T-helper 2 cell treated with Interferon-gamma antibody and Interleukin-4, amounts not matched to agents 5 μg/mL and 100 μg/mL, for 36 hours (primary cell): Measurements from ENCODE around the gene FAU.

Experiments
- DNase-seq: peaks from one replicate; pipeline ENCODE4 v3.0.0; 2021; ENCODE audit warnings: low spot score
- H3K27ac Mint-ChIP-seq: one replicate; pipeline ENCODE4 v1.8.0; 2021; ENCODE audit warnings: mild to moderate bottlenecking, mixed read lengths
- H3K27me3 Mint-ChIP-seq: one replicate; pipeline ENCODE4 v1.8.0; 2021; ENCODE audit warnings: low read depth, mixed read lengths
- H3K36me3 Mint-ChIP-seq: one replicate; pipeline ENCODE4 v1.8.0; 2021; ENCODE audit warnings: low read depth, mixed read lengths
- H3K4me1 Mint-ChIP-seq: one replicate; pipeline ENCODE4 v1.8.0; 2021; ENCODE audit warnings: low read depth, mixed read lengths
- H3K4me3 Mint-ChIP-seq: one replicate; pipeline ENCODE4 v1.8.0; 2022; ENCODE audit warnings: mild to moderate bottlenecking, moderate library complexity, mixed read lengths
- H3K9me3 Mint-ChIP-seq: one replicate; pipeline ENCODE4 v1.8.0; 2021; ENCODE audit warnings: mixed read lengths

The FAU gene

GRCh38 chr11:65132238-65132987 is 10.5 kb upstream of the FAU start:
- no peaks in the 10 kb centered on the region for H3K9me3 Mint-ChIP-seq
- no peaks in the 10 kb centered on the region for H3K27me3 Mint-ChIP-seq
- no peak for DNase-seq
- peak overlapping the region; percentile 20 for H3K27ac Mint-ChIP-seq
- peak overlapping the region; percentile 95 for H3K4me3 Mint-ChIP-seq
- H3K4me1 Mint-ChIP-seq = peaks cover 22% of the 10 kb centered on the region
- H3K36me3 Mint-ChIP-seq = peaks cover 26% of the 10 kb centered on the region

DNA sequence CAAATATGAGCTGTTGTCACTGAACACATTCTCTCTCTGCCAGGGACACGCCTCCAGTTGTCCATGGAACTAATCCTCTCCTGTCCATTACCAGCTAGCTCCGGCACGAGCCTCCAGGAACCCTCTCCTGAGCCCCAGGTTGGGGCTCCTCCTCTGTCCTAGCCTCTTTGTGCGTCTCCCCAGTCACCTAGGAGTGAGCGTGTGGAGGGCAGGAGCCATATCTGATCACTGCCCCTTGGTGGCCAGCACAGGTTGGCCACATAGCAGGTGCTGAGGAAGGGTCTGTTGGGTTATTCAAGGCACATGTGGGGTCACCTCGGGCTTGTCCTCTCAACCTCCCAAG is 9.9 kb upstream of the FAU start:
- Mint-ChIP-seq H3K27ac (no peak overlapping the region), H3K9me3 (no peaks in the 10 kb centered on the region)

DNA sequence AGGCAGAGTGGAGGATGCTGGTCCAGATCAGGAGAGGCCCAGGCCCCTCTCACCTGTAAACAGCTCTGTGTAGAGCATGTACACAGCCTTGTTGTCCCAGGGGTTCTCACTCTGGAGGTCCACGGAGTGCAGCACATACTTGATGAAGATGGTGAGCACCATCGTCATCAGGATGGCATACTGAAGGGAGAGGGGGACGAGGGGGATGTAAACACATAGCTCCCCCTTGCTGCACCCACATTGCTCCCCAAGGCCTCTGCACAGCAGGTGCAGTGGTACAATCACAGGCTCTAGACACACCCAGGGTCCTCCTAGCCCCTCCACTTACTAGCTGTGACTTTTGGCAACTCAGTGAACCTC is 9.5 kb upstream of the FAU start:
- H3K9me3 Mint-ChIP-seq = no peaks in the 10 kb centered on the region
- no peaks in the 10 kb centered on the region for H3K27me3 Mint-ChIP-seq
- DNase-seq = no peak
- no peak overlapping the region for H3K27ac Mint-ChIP-seq
- H3K36me3 Mint-ChIP-seq = peaks cover 34% of the 10 kb centered on the region
- peaks cover 18% of the 10 kb centered on the region for H3K4me1 Mint-ChIP-seq
- no peak overlapping the region for H3K4me3 Mint-ChIP-seq

More for the DNA sequence above, 9.9 kb upstream of the FAU start:
- no peak for DNase-seq
- Mint-ChIP-seq H3K4me3 (no peak overlapping the region), H3K36me3 (peaks cover 30% of the 10 kb centered on the region), H3K4me1 (peaks cover 22% of the 10 kb centered on the region), H3K27me3 (no peaks in the 10 kb centered on the region)

DNA sequence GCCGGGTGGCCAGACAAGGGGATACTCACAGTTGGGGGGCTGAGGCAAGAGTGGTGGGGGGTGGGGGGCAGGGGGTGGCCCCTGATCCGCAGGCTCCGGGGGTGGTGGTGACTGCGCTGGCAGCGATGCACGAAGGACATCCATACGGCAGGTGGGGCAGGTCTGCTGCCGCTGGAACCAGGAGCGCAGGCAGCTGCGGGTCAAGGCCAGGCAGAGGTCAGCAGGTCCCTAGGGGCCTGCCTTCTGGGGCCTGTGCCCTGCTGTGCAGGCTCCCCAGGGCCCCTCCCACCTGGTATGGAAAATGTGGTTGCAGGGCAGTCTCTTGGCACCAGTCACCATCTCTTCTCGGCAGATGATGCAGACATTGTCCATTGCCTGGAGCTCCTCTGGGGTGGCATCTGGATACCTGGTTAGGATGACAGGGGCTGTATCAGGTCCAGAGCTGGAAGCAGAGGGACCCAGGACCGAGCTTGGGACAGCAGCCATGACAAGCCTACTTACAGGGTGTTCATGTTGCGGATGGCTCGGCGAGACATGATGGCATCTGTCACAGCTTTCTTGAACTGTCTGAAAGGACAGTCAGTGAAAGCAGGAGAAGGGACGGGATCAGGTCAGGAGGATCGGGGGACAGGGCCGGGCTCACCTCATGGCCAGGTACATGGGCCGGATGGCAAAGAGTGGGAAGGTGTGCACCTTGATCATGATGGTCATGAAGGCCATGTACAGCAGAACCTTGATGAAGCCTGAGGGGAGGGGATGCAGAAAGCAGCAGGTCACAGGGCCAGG is 8.9 kb upstream of the FAU start:
- H3K4me1 Mint-ChIP-seq = peaks cover 12% of the 10 kb centered on the region
- no peaks in the 10 kb centered on the region for H3K9me3 Mint-ChIP-seq
- H3K36me3 Mint-ChIP-seq = peaks cover 36% of the 10 kb centered on the region
- no peak overlapping the region for H3K4me3 Mint-ChIP-seq
- no peaks in the 10 kb centered on the region for H3K27me3 Mint-ChIP-seq
- no peak overlapping the region for H3K27ac Mint-ChIP-seq
- DNase-seq = no peak

DNA sequence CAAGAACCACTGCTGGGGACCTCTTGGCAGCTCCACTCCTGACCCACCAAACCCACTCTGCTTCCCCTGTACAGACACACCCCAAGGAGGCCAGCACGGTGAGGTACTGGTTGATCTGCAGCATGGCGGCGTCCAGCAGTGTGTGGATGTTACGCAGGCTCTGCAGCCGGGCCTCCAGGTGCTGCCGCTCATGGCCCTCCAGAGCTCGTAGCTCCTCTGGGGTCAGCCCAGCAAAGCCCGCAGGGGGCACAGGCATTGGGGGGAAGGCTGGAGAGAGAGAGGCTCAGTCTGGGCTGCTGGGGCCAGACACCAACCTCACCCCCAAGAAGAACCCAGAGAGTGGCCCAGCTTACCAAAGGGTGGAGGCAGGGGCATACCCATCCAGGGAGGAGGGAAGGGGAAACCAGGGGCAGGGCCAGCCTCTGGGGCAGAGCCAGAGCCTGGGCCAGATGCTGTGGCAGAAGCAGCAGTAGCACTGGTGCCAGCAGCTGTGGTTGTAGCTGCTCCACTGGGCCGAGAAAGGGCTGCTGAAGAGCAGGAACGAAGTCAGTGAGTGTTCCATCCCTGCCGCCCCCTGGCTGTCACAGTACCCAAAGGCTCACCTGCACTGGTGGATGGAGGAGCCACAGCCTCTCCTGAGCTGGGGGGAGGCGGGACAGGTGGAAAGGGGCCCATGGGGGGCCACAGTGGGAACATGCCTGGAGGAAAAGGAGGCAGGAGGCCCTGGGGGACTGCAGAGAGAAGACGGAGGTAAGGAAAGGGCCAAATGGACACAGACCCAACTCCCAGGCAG is 7.9 kb upstream of the FAU start:
- Mint-ChIP-seq H3K27ac (no peak overlapping the region), H3K27me3 (no peaks in the 10 kb centered on the region), H3K9me3 (no peaks in the 10 kb centered on the region), H3K36me3 (peaks cover 39% of the 10 kb centered on the region), H3K4me1 (peaks cover 9% of the 10 kb centered on the region), H3K4me3 (no peak overlapping the region)
- DNase-seq = no peak

GRCh38 chr11:65128182-65129145 is 6.5 kb upstream of the FAU start:
- Mint-ChIP-seq H3K4me1 (peaks cover 8% of the 10 kb centered on the region), H3K27ac (no peak overlapping the region), H3K4me3 (no peak overlapping the region), H3K27me3 (no peaks in the 10 kb centered on the region), H3K36me3 (peaks cover 39% of the 10 kb centered on the region), H3K9me3 (no peaks in the 10 kb centered on the region)
- DNase-seq = no peak

- H3K4me3 Mint-ChIP-seq = no peak overlapping the region
- peaks cover 4% of the 10 kb centered on the region for H3K4me1 Mint-ChIP-seq
- no peaks in the 10 kb centered on the region for H3K27me3 Mint-ChIP-seq
- peaks cover 35% of the 10 kb centered on the region for H3K36me3 Mint-ChIP-seq
- no peak overlapping the region for H3K27ac Mint-ChIP-seq
- no peak for DNase-seq
- no peaks in the 10 kb centered on the region for H3K9me3 Mint-ChIP-seq
Observed at GRCh38 chr11:65127473-65128181, 5.7 kb upstream of the FAU start.

- Mint-ChIP-seq H3K27ac (no peak overlapping the region), H3K4me1 (peaks cover 2% of the 10 kb centered on the region), H3K4me3 (no peak overlapping the region), H3K27me3 (no peaks in the 10 kb centered on the region), H3K36me3 (peaks cover 32% of the 10 kb centered on the region), H3K9me3 (no peaks in the 10 kb centered on the region)
- no peak for DNase-seq
Observed at GRCh38 chr11:65126624-65127274, 4.8 kb upstream of the FAU start.

DNA sequence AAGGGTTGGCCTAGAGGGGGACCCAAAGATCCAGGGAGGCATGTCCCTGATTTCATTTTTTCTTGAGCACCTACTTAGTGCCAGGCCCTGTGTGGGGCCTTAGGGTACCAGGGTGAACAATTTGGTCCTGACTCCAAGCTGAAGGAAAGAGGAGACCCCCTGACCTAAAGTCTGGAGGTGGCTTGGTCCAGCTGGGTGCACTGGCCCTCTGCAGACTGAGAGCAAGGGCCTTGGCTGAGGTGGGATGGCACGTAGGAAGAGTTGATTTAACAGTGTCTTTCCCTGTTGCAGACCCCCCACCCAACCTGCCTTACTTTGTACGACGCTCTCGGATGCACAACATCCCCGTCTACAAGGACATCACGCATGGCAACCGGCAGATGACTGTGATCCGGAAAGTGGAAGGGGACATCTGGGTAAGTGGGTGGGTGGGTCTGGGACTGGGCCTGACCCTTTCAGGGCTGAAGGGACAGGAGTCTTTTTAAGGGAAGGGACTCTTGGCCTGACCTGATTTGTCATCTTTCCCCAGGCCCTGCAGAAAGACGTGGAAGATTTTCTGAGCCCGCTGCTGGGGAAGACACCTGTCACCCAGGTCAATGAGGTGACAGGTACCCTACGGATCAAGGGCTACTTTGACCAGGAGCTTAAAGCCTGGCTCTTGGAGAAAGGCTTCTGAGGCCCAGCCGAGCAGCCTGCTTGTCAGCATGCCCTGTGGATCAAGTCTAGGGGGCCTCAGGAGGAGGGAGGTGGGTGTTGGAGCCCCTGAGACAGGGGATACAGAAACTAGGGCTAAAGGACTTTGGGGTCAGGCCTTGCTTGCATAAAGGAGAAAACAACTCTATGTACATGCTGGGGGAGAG is 3.5 kb upstream of the FAU start:
- H3K4me1 Mint-ChIP-seq = peaks cover 12% of the 10 kb centered on the region
- H3K27me3 Mint-ChIP-seq = no peaks in the 10 kb centered on the region
- no peak overlapping the region for H3K27ac Mint-ChIP-seq
- peaks cover 38% of the 10 kb centered on the region for H3K36me3 Mint-ChIP-seq
- H3K9me3 Mint-ChIP-seq = no peaks in the 10 kb centered on the region
- H3K4me3 Mint-ChIP-seq = no peak overlapping the region
- no peak for DNase-seq

DNA sequence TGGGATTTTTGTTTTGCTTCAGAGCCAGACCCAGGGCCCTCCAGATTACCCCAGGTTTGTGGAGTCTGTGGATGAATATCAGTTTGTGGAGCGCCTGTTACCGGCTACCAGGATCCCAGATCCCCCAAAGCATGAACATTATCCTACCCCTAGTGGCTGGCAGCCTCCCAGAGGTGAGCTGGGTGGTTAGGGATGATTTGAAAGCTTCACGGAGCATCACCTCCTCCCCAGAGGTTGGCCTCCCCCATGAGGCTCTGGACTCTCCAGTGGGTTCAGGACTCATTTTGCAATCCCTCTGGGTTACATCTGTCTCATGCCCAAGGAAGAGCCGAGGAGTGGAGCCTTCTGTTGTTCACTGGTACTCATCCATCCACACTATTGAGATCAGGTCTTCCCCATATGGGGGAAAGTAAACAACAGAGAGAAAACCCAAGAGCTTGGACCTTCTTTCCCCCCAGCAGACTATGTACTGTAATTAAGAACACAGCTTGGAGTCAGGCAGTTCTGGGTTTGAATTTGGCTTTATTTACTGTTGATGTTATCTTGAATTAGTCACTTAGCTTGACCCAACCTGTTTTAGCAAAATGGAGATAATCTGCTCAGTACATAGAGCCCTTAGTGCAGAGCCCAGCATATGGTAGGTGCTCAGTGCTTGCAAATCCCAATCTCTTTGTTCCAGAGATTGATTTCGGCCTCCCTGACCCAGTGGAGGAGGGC is 2.7 kb upstream of the FAU start:
- DNase-seq = no peak
- Mint-ChIP-seq H3K27ac (no peak overlapping the region), H3K36me3 (peaks cover 43% of the 10 kb centered on the region), H3K4me1 (peaks cover 16% of the 10 kb centered on the region), H3K4me3 (peak overlapping the region; percentile 32), H3K9me3 (no peaks in the 10 kb centered on the region), H3K27me3 (no peaks in the 10 kb centered on the region)

DNA sequence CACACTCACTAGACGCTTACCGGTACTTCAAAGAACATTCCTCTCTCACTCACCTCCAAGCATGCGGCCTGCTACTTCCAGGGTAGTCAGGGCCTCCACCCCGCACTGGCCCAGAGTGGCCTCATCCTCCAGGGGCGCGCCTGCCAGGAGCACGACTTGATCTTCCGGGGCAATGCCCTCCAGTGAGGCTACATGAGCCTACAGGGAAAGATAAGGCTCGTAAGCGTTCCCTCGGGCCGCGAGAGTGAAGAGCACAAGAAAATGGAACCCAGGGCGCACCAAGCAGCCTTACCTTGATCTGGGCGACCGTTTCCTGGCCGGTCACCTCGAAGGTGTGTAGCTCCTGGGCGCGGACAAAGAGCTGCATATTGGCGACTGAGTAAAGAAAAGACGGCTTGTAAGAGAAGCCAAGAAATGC is 478 bp downstream of the FAU start:
- peaks cover 28% of the 10 kb centered on the region for H3K4me1 Mint-ChIP-seq
- H3K27ac Mint-ChIP-seq = peak overlapping the region; percentile 99
- no peaks in the 10 kb centered on the region for H3K9me3 Mint-ChIP-seq
- peak overlapping the region; percentile 99 for H3K4me3 Mint-ChIP-seq
- peaks cover 49% of the 10 kb centered on the region for H3K36me3 Mint-ChIP-seq
- no peak for DNase-seq
- H3K27me3 Mint-ChIP-seq = no peaks in the 10 kb centered on the region
